Measurements from ENCODE around the gene CHIT1. TPM values are rescaled to one million over a fixed set of nuclear protein-coding genes. Genes with fewer than 3 reads are reported as not detected.

The CHIT1 gene
- total RNA-seq, 1 experiment from 2014 or later, result not detected

DNA sequence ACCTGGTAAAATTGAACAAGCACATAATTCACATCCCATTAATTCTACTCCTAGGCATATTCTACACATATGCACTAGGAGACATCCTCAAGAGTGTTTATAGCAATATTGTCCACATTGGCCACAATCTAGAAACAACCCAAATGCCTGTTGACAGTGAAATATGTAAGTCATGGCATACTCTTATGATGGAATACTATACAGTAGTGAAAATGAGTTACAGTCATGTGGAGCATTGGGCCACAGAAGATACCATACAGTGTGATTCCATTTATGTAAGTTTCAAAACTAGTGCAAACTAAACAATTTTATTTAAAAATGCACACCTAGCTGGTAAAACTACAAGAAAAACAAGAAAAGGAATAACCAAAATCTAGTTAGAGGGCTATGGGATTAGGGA lies 19.1 kb downstream of the CHIT1 start:
- Histone ChIP-seq H3K9ac (ENCODE audit: low read length) (no peak overlapping the region), H3K79me2 (ENCODE audit: insufficient read depth, low read length) (no peaks in the 10 kb centered on the region), H3K27me3 (ENCODE audit: insufficient read depth, low read length) (no peaks in the 10 kb centered on the region), H3K36me3 (ENCODE audit: control insufficient read depth in 1 of 2, insufficient read depth in 2 of 2, low read length in 2 of 2) (no peaks in the 10 kb centered on the region), H3K27ac (ENCODE audit: low read depth, low read length) (no peak overlapping the region), H3K9me3 (ENCODE audit: control insufficient read depth in 1 of 2, insufficient read depth in 1 of 2, low read depth in 1 of 2, low read length in 2 of 2) (no peaks in the 10 kb centered on the region), H3K4me3 (replicated peaks in 1 of 2; ENCODE audit: low read depth in 1 of 2, low read length in 2 of 2) (no peak overlapping the region), H3K4me2 (ENCODE audit: low read length) (no peak overlapping the region), H2AFZ (ENCODE audit: low read depth, low read length, poor library complexity, severe bottlenecking) (no peak overlapping the region), H3K4me1 (ENCODE audit: control insufficient read depth in 1 of 2, insufficient read depth in 2 of 2, low read length in 2 of 2) (peaks cover 0 to under 1% of the 10 kb centered on the region in 2 experiments; a peak in 1 of 4 replicates), H4K20me1 (ENCODE audit: insufficient read depth) (no peaks in the 10 kb centered on the region), H3K9me2 (ENCODE audit: insufficient read depth) (no peaks in the 10 kb centered on the region)
- intact Hi-C loops (cut with micrococcal nuclease), result no loop called here
- ATAC-seq (no peak), DNase-seq (ENCODE audit: low read depth, low spot score) (no peak)
- no TSS peak for BruUV-seq (replicated peaks)
- ChIA-PET CTCF (interaction anchor here (1.4 kb wide), 1 partner anchor 171 kb away, joined by 3 read pairs; no protein-coding TSS in a partner anchor), RAD21 (ENCODE audit: low non-redundant PET in 1 of 2, low total read pairs in 2 of 2, uncharacterized antibody in 2 of 2, unreplicated experiment in 2 of 2) (no interaction called here), POLR2A (no interaction called here)
- TF ChIP-seq SIN3A (IDR thresholded peaks at IDR 0.05; ENCODE audit: low read depth), result no peak
- no peak for TF ChIP-seq FOSL1 (IDR thresholded peaks at IDR 0.05; ENCODE audit: low read depth)
- TF ChIP-seq EGR1 (IDR thresholded peaks at IDR 0.05; ENCODE audit: low read depth), result no peak
- no peak for TF ChIP-seq ZFX (IDR thresholded peaks at IDR 0.05)
- no peak for TF ChIP-seq POLR2AphosphoS5 (IDR thresholded peaks at IDR 0.05; ENCODE audit: low read depth, low read length)
- no peak for TF ChIP-seq ZNF274 (IDR thresholded peaks at IDR 0.05; ENCODE audit: low read depth, low read length)
- no peak for TF ChIP-seq YY1 (IDR thresholded peaks at IDR 0.05; ENCODE audit: extremely low read depth, insufficient replicate concordance, low read depth, low read length)
- TF ChIP-seq CBX3 (IDR thresholded peaks at IDR 0.05; ENCODE audit: low read depth), result no peak
- TF ChIP-seq RAD21 (IDR thresholded peaks at IDR 0.05; ENCODE audit: low read depth), result no peak
- TF ChIP-seq, protein P1, sequence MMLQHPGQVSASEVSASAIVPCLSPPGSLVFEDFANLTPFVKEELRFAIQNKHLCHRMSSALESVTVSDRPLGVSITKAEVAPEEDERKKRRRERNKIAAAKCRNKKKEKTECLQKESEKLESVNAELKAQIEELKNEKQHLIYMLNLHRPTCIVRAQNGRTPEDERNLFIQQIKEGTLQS (IDR thresholded peaks at IDR 0.05), result no peak
- no peak for TF ChIP-seq SRF (IDR thresholded peaks at IDR 0.05; ENCODE audit: low read depth)
- no peak for TF ChIP-seq POLR2A (IDR thresholded peaks at IDR 0.05; ENCODE audit: borderline replicate concordance, extremely low read depth, insufficient read depth, insufficient read length)
- TF ChIP-seq EZH2 (IDR thresholded peaks at IDR 0.05), result no peak
- no peak for TF ChIP-seq TCF7L2 (IDR thresholded peaks at IDR 0.05; ENCODE audit: borderline replicate concordance, extremely low read depth, insufficient read depth, insufficient read length)
- TF ChIP-seq EZH2phosphoT487 (IDR thresholded peaks at IDR 0.05; ENCODE audit: borderline replicate concordance), result no peak
- TF ChIP-seq, protein P2, sequence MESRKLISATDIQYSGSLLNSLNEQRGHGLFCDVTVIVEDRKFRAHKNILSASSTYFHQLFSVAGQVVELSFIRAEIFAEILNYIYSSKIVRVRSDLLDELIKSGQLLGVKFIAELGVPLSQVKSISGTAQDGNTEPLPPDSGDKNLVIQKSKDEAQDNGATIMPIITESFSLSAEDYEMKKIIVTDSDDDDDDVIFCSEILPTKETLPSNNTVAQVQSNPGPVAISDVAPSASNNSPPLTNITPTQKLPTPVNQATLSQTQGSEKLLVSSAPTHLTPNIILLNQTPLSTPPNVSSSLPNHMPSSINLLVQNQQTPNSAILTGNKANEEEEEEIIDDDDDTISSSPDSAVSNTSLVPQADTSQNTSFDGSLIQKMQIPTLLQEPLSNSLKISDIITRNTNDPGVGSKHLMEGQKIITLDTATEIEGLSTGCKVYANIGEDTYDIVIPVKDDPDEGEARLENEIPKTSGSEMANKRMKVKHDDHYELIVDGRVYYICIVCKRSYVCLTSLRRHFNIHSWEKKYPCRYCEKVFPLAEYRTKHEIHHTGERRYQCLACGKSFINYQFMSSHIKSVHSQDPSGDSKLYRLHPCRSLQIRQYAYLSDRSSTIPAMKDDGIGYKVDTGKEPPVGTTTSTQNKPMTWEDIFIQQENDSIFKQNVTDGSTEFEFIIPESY (IDR thresholded peaks at IDR 0.05; ENCODE audit: extremely low read depth, insufficient replicate concordance, low read length), result no peak
- TF ChIP-seq CEBPB (IDR thresholded peaks at IDR 0.05; ENCODE audit: low read depth), result no peak
- TF ChIP-seq, protein P3, sequence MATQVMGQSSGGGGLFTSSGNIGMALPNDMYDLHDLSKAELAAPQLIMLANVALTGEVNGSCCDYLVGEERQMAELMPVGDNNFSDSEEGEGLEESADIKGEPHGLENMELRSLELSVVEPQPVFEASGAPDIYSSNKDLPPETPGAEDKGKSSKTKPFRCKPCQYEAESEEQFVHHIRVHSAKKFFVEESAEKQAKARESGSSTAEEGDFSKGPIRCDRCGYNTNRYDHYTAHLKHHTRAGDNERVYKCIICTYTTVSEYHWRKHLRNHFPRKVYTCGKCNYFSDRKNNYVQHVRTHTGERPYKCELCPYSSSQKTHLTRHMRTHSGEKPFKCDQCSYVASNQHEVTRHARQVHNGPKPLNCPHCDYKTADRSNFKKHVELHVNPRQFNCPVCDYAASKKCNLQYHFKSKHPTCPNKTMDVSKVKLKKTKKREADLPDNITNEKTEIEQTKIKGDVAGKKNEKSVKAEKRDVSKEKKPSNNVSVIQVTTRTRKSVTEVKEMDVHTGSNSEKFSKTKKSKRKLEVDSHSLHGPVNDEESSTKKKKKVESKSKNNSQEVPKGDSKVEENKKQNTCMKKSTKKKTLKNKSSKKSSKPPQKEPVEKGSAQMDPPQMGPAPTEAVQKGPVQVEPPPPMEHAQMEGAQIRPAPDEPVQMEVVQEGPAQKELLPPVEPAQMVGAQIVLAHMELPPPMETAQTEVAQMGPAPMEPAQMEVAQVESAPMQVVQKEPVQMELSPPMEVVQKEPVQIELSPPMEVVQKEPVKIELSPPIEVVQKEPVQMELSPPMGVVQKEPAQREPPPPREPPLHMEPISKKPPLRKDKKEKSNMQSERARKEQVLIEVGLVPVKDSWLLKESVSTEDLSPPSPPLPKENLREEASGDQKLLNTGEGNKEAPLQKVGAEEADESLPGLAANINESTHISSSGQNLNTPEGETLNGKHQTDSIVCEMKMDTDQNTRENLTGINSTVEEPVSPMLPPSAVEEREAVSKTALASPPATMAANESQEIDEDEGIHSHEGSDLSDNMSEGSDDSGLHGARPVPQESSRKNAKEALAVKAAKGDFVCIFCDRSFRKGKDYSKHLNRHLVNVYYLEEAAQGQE (IDR thresholded peaks at IDR 0.05; ENCODE audit: low read depth), result no peak

Data from HCT116 (cell line).